Measurements from ENCODE around the gene GJD2.

- TF ChIP-seq JUND (IDR thresholded peaks at IDR 0.05) (no peak), CTCF (IDR thresholded peaks at IDR 0.05; ENCODE audit: low read depth, low read length, missing input control) (no peak), MAX (IDR thresholded peaks at IDR 0.05) (no peak), YY1 (IDR thresholded peaks at IDR 0.05) (no peak), ATF3 (IDR thresholded peaks at IDR 0.05) (no peak), SP1 (IDR thresholded peaks at IDR 0.05) (no peak), TAF1 (conservative IDR thresholded peaks at IDR 0.05) (no peak), HNF4G (IDR thresholded peaks at IDR 0.05) (no peak)
These were observed 5.2 kb upstream of the GJD2 start for GRCh38 chr15:34759992-34760391.
